SK-N-SH treated with all-trans-retinoic acid at 6 μM for 48 hours (cell line): ENCODE results near the gene BLOC1S2.

Source experiments
- ATAC-seq: fragments of 200-7000 bp; cut with Tn5 transposase; 3 replicates; pipeline ENCODE4 v1.9.1; 2020; ENCODE audit warnings: mild to moderate bottlenecking, moderate library complexity
- CREB5 ChIP-seq: fragments of 250-450 bp; sonication (Bioruptor Pico); IDR thresholded peaks from 2 replicates; pipeline ENCODE4 v1.5.1; 2020; ENCODE audit warnings: low read depth, mild to moderate bottlenecking, moderate library complexity
- CSDC2 ChIP-seq: fragments of 250-450 bp; sonication (Bioruptor Pico); IDR thresholded peaks from 2 replicates; pipeline ENCODE4 v1.5.0; 2020; ENCODE audit warnings: mild to moderate bottlenecking, moderate library complexity
- ESRRG ChIP-seq: fragments of 250-450 bp; sonication (Bioruptor Pico); IDR thresholded peaks from 2 replicates; pipeline ENCODE4 v1.6.1; 2021; ENCODE audit warnings: mild to moderate bottlenecking
- GLIS3 ChIP-seq: fragments of 250-450 bp; sonication (Bioruptor Pico); IDR thresholded peaks from 2 replicates; pipeline ENCODE4 v1.5.0; 2020; ENCODE audit warnings: mild to moderate bottlenecking, moderate library complexity
- OSR1 ChIP-seq: fragments of 250-450 bp; sonication (Bioruptor Pico); IDR thresholded peaks from 2 replicates; pipeline ENCODE4 v1.8.0; 2022; ENCODE audit warnings: moderate library complexity, mild to moderate bottlenecking, inconsistent platforms
- POU6F1 ChIP-seq: fragments of 250-450 bp; sonication (Bioruptor Pico); IDR thresholded peaks from 2 replicates; pipeline ENCODE4 v1.8.0; 2021; ENCODE audit warnings: low read depth, mild to moderate bottlenecking, moderate library complexity, borderline replicate concordance
- PPARA ChIP-seq: fragments of 250-450 bp; sonication (Bioruptor Pico); IDR thresholded peaks from 2 replicates; pipeline ENCODE4 v1.5.0; 2020; ENCODE audit warnings: mild to moderate bottlenecking, borderline replicate concordance
- RARB ChIP-seq: fragments of 250-450 bp; sonication (Bioruptor Pico); IDR thresholded peaks from 2 replicates; pipeline ENCODE4 v1.8.0; 2021; ENCODE audit warnings: mild to moderate bottlenecking, moderate library complexity
- SNAI2 ChIP-seq: fragments of 250-450 bp; sonication (Bioruptor Pico); IDR thresholded peaks from 2 replicates; pipeline ENCODE4 v1.5.0; 2020; ENCODE audit warnings: mild to moderate bottlenecking, moderate library complexity
- TOX ChIP-seq: fragments of 250-450 bp; sonication (Bioruptor Pico); IDR thresholded peaks from 2 replicates; pipeline ENCODE4 v1.8.0; 2021; ENCODE audit warnings: mild to moderate bottlenecking, moderate library complexity, borderline replicate concordance
- TSHZ2 ChIP-seq: fragments of 250-450 bp; sonication (Bioruptor Pico); IDR thresholded peaks from 2 replicates; pipeline ENCODE4 v1.5.0; 2020; ENCODE audit warnings: mild to moderate bottlenecking, moderate library complexity
- ZC3H10 ChIP-seq: fragments of 250-450 bp; sonication (Bioruptor Pico); IDR thresholded peaks from 2 replicates; pipeline ENCODE4 v1.5.1; 2021; ENCODE audit warnings: mild to moderate bottlenecking, moderate library complexity
- ZFP3 ChIP-seq: fragments of 250-450 bp; sonication (Bioruptor Pico); IDR thresholded peaks from 2 replicates; pipeline ENCODE4 v1.5.0; 2020; ENCODE audit warnings: mild to moderate bottlenecking, moderate library complexity
- ZFP30 ChIP-seq: fragments of 450-650 bp; formaldehyde crosslinking; IDR thresholded peaks from 2 replicates; pipeline ENCODE4 v1.5.0; 2022; ENCODE audit warnings: mild to moderate bottlenecking, moderate library complexity
- ZNF565 ChIP-seq: fragments of 450-650 bp; formaldehyde crosslinking; conservative IDR thresholded peaks from 2 replicates; pipeline ENCODE4 v1.5.0; 2020; ENCODE audit warnings: low read depth, mild to moderate bottlenecking, moderate library complexity
- ZNF8 ChIP-seq: fragments of 450-650 bp; formaldehyde crosslinking; IDR thresholded peaks from 2 replicates; pipeline ENCODE4 v1.5.0; 2020; ENCODE audit warnings: mild to moderate bottlenecking, moderate library complexity

BLOC1S2 gene

GRCh38 chr10:100286051-100287033 is at the start of gene BLOC1S2:
TSS of gene BLOC1S2 (minus strand) at chr10:100286680. CDS start at chr10:100286659, 21 bp downstream.
- ATAC-seq = peak; percentile 97
- TF ChIP-seq SNAI2 (CRISPR knock-in tag) (0 out of 2 replicates have a peak, but pooled peaks have one; percentile 22), TSHZ2 (CRISPR knock-in tag) (0 out of 2 replicates have a peak, but pooled peaks have one; percentile 18), ESRRG (CRISPR knock-in tag) (no peak), GLIS3 (CRISPR knock-in tag) (no peak), CSDC2 (CRISPR knock-in tag) (no peak)

- TF ChIP-seq ZFP30 (no peak), ZC3H10 (CRISPR knock-in tag) (no peak), ESRRG (CRISPR knock-in tag) (no peak), TOX (no peak)
- TF ChIP-seq, all 23 proteins: peak for 0
- ATAC-seq = no peak
Measured at GRCh38 chr10:100334762-100335161, 48.3 kb upstream of the BLOC1S2 start.

- ATAC-seq = no peak
- no peak for TF ChIP-seq ZNF8 (CRISPR knock-in tag)
- no peak for TF ChIP-seq POU6F1
- TF ChIP-seq OSR1 (CRISPR knock-in tag) = no peak
- TF ChIP-seq ZFP30 = no peak
- no peak for TF ChIP-seq TSHZ2 (CRISPR knock-in tag)
- TF ChIP-seq ZFP3 (CRISPR knock-in tag) = no peak
- TF ChIP-seq GLIS3 (CRISPR knock-in tag) = no peak
- no peak for TF ChIP-seq RARB (CRISPR knock-in tag)
- no peak for TF ChIP-seq ZC3H10 (CRISPR knock-in tag)
- TF ChIP-seq ZNF565 (CRISPR knock-in tag) = no peak
- no peak for TF ChIP-seq ESRRG (CRISPR knock-in tag)
- TF ChIP-seq TOX = no peak
- TF ChIP-seq, all 23 proteins: peak for 0
Measured at GRCh38 chr10:100333661-100334440, 47.4 kb upstream of the BLOC1S2 start.

- no peak for ATAC-seq
- no peak for TF ChIP-seq PPARA (CRISPR knock-in tag)
- TF ChIP-seq RARB (CRISPR knock-in tag) = no peak
- no peak for TF ChIP-seq ZNF565 (CRISPR knock-in tag)
- TF ChIP-seq CSDC2 (CRISPR knock-in tag) = no peak
- TF ChIP-seq CREB5 = no peak
- TF ChIP-seq ZFP30 = no peak
Measured at GRCh38 chr10:100333106-100333505, 46.6 kb upstream of the BLOC1S2 start.
